NCI-H2107 (cell line): ENCODE measurements around the gene MED13L.

Experiments
- DNase-seq: peaks from one replicate; lab custom pipeline; 2025; lab: John Stamatoyannopoulos, UW

Gene MED13L

GRCh38 chr12:116277467-116278278, at the start of gene MED13L:
MED13L (minus strand) TSS chr12:116277693; CDS start chr12:116277131, 562 bp downstream.
- peak; percentile 67 for DNase-seq

- DNase-seq, result no peak
These were observed 47.8 kb upstream of the MED13L start for GRCh38 chr12:116325336-116325664.

- DNase-seq, result no peak
These were observed 47.3 kb upstream of the MED13L start for GRCh38 chr12:116324654-116325335.

GRCh38 chr12:116323406-116324386, 46.2 kb upstream of the MED13L start:
- no peak for DNase-seq

- DNase-seq, result no peak
These were observed 44.4 kb upstream of the MED13L start for GRCh38 chr12:116321913-116322312.

GRCh38 chr12:116320791-116321217, 43.3 kb upstream of the MED13L start:
- no peak for DNase-seq

GRCh38 chr12:116319898-116320621, 42.6 kb upstream of the MED13L start:
- no peak for DNase-seq

GRCh38 chr12:116319233-116319897, 41.9 kb upstream of the MED13L start:
- no peak for DNase-seq

- peak; percentile 53 for DNase-seq
These were observed 41.2 kb upstream of the MED13L start for GRCh38 chr12:116318576-116319232.

GRCh38 chr12:116317986-116318575, 40.6 kb upstream of the MED13L start:
- DNase-seq, result no peak

GRCh38 chr12:116317139-116317538, 39.6 kb upstream of the MED13L start:
- DNase-seq, result no peak

GRCh38 chr12:116314477-116314876, 37.0 kb upstream of the MED13L start:
- no peak for DNase-seq

- DNase-seq, result no peak
These were observed 35.9 kb upstream of the MED13L start for GRCh38 chr12:116313194-116313927.

- no peak for DNase-seq
These were observed 32.6 kb upstream of the MED13L start for GRCh38 chr12:116310082-116310481.

GRCh38 chr12:116309343-116309742, 31.9 kb upstream of the MED13L start:
- DNase-seq, result no peak

GRCh38 chr12:116308647-116309046, 31.2 kb upstream of the MED13L start:
- no peak for DNase-seq

- DNase-seq, result no peak
These were observed 29.5 kb upstream of the MED13L start for GRCh38 chr12:116306968-116307367.

- DNase-seq, result no peak
These were observed 29.0 kb upstream of the MED13L start for GRCh38 chr12:116306506-116306905.

GRCh38 chr12:116304621-116305020, 27.1 kb upstream of the MED13L start:
- DNase-seq, result no peak
